ENCODE results near the gene LY6G5B. TPM values are rescaled to one million over a fixed set of nuclear protein-coding genes. Genes with fewer than 3 reads are reported as not detected.

Gene LY6G5B
- total RNA-seq, 6 experiments from 2014 or later, result 4.6 to 6.0 (median 5.3) TPM

DNA sequence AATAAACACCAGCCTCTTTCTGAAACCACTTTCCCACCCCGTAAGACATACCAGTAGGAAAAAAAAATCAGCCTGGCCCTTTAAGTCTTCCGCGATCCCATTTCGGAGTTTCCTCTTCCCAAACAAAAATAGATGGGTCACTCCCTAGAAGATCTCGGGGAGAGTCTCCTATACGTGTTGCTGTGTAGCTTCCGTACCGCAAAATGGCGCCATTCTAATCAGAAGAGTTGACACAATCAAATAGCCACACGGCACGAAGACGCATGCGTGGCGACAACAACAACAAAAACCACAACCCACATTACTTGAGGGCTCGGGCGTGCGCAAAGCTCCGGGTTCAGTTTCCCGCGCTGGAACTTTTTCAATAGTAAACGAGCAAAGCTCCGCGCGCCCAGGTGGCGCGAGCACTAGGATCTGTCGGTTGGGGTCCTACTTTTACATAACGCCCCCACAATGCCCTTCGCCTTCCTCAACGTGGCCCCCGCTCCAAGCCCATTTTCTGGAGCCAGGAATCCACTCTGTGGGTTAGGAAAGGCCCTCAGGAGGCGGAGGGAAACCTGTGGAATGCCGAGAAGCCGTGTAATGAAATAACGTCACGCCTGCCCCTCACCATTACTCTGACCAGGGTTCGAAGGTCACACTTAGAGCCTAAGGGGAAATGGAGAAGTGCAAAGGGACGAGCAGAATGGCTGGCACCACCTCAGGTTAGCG lies 4.8 kb upstream of the LY6G5B start, which contains the start of gene GPANK1:
TSS of gene GPANK1 (minus strand) at position 208 of the 711 bp plus-strand sequence. CDS start 519 bp downstream, outside the sequence.
- DNase-seq, result peak; percentile 95

DNA sequence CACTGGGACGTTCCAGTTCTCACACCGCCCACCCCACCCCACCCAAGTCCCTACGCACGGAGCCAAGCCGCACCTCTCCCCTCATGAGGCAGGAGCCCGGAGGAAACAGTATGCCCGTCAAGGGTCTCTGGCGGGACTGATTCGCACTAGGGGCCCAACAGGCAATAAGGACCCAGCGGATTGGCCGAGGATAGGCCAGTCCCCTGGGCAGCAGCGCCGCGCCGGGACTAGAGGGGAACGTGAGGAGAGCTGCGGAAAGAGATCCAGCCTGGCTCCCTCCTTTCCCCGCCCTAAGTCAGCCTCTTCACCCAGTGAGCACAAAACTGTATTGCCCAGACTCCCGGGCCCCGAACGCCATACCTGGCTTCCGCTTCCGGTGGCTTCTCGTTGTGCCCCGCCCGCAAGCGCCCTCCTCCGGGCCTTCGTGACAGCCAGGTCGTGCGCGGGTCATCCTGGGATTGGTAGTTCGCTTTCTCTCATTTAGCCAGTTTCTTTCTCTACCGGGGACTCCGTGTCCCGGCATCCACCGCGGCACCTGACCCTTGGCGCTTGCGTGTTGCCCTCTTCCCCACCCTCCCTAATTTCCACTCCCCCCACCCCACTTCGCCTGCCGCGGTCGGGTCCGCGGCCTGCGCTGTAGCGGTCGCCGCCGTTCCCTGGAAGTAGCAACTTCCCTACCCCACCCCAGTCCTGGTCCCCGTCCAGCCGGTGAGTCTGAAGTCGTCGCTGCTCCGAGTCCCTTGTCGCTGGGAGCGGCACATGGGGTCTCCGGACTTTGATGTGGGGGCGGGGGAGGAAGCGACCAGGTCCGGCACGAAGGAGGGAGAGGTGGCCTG lies 4.1 kb upstream of the LY6G5B start, which contains the start of gene CSNK2B:
TSS of gene CSNK2B (plus strand) at position 580 of the 836 bp plus-strand sequence. CDS start 752 bp downstream, outside the sequence.
- peaks cover 70% of the 10 kb centered on the region for H3K4me1 Mint-ChIP-seq (ENCODE audit: low read depth)
- peaks cover 4% of the 10 kb centered on the region for H3K27me3 Mint-ChIP-seq (ENCODE audit: insufficient read depth)
- TF ChIP-seq, protein P1, sequence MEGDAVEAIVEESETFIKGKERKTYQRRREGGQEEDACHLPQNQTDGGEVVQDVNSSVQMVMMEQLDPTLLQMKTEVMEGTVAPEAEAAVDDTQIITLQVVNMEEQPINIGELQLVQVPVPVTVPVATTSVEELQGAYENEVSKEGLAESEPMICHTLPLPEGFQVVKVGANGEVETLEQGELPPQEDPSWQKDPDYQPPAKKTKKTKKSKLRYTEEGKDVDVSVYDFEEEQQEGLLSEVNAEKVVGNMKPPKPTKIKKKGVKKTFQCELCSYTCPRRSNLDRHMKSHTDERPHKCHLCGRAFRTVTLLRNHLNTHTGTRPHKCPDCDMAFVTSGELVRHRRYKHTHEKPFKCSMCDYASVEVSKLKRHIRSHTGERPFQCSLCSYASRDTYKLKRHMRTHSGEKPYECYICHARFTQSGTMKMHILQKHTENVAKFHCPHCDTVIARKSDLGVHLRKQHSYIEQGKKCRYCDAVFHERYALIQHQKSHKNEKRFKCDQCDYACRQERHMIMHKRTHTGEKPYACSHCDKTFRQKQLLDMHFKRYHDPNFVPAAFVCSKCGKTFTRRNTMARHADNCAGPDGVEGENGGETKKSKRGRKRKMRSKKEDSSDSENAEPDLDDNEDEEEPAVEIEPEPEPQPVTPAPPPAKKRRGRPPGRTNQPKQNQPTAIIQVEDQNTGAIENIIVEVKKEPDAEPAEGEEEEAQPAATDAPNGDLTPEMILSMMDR (IDR thresholded peaks at IDR 0.05), result peak; percentile 47
- peak within 1 kb of the TSS; percentile 95 for H3K4me3 Mint-ChIP-seq
- DNase-seq, result peak; percentile 97
- peaks cover 46% of the 10 kb centered on the region for H3K36me3 Mint-ChIP-seq (ENCODE audit: low read depth)
- H3K27ac Mint-ChIP-seq, result peak within 1 kb of the TSS; percentile 98
- H3K9me3 Mint-ChIP-seq, result no peaks in the 10 kb centered on the region

More for the DNA sequence above, 4.8 kb upstream of the LY6G5B start, which contains the start of gene GPANK1:
- TF ChIP-seq, protein P1 (IDR thresholded peaks at IDR 0.05), result peak; percentile 10; the same call in 1 of the 2 replicates
- H3K27ac Mint-ChIP-seq, result peak within 1 kb of the TSS; percentile 98
- peaks cover 40% of the 10 kb centered on the region for H3K36me3 Mint-ChIP-seq (ENCODE audit: low read depth)
- peaks cover 4% of the 10 kb centered on the region for H3K27me3 Mint-ChIP-seq (ENCODE audit: insufficient read depth)
- peak within 1 kb of the TSS; percentile 95 for H3K4me3 Mint-ChIP-seq
- H3K4me1 Mint-ChIP-seq (ENCODE audit: low read depth), result peaks cover 67% of the 10 kb centered on the region
- no peaks in the 10 kb centered on the region for H3K9me3 Mint-ChIP-seq

DNA sequence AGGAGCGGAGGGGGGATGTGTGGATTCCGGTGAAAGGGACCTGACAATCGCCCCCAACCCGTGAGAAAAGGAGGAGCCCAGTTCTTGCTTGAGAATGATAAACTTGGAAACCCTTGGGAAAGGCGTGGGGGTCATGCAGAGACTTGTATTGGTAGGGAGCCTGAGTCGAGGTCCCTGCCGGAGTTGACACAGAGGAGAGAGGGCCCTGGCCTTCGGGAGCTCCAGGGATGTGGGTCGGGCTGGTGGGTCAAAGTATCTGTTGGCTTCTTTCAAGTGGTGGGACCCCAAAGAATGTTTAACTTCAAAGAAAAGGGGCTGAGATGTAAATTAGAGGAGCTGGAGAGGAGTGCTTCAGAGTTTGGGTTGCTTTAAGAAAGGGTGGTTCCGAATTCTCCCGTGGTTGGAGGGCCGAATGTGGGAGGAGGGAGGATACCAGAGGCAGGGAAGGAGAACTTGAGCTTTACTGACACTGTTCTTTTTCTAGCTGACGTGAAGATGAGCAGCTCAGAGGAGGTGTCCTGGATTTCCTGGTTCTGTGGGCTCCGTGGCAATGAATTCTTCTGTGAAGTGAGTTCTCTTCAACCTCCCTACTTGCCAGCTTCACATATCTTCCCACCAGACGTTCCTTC lies 3.3 kb upstream of the LY6G5B start:
- TF ChIP-seq, protein P1 (IDR thresholded peaks at IDR 0.05), result no peak
- H3K4me1 Mint-ChIP-seq (ENCODE audit: low read depth), result peaks cover 63% of the 10 kb centered on the region
- H3K9me3 Mint-ChIP-seq, result no peaks in the 10 kb centered on the region
- peak overlapping the region; percentile 95 for H3K4me3 Mint-ChIP-seq
- peak overlapping the region; percentile 98 for H3K27ac Mint-ChIP-seq
- DNase-seq, result no peak
- peaks cover 52% of the 10 kb centered on the region for H3K36me3 Mint-ChIP-seq (ENCODE audit: low read depth)
- peaks cover 4% of the 10 kb centered on the region for H3K27me3 Mint-ChIP-seq (ENCODE audit: insufficient read depth)

DNA sequence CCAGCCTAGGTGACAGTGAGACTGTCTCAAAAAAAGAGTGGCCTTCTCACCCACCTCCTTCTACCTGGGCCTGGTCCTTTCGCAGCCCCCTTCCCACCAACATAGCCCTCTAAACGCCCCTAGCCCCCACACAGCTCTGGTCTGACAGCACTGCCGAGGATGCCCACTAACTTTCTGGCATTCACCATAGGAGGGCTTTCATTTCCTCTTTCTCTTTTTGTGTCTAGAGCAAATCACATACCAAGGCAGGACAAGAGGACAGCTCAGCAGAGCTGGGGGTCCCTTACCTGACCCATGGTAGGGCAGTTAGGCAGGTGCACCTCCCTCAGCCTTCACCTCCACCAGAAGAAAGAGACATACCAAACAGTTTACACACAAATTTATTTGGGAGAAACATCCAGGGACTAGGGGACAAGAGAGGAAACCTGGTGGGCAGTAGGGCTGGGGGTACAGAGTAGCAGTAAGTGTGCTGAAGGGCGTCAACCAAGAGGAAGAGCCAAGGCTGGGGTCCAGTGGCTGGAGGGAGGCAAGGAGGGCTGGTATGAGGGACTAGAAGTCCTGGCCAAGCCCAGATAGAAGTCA lies 6.6 kb downstream of the LY6G5B start:
- no peaks in the 10 kb centered on the region for H3K9me3 Mint-ChIP-seq

More for the DNA sequence above, 6.6 kb downstream of the LY6G5B start:
- DNase-seq, result no peak
- Mint-ChIP-seq H3K4me1 (ENCODE audit: low read depth) (peaks cover 14% of the 10 kb centered on the region), H3K36me3 (ENCODE audit: low read depth) (peaks cover 18% of the 10 kb centered on the region), H3K4me3 (no peak overlapping the region), H3K27ac (no peak overlapping the region), H3K27me3 (ENCODE audit: insufficient read depth) (peaks cover 5% of the 10 kb centered on the region)
- TF ChIP-seq, protein P1 (IDR thresholded peaks at IDR 0.05), result no peak

Measured in HFFc6 (cell line).